GM20431 (cell line): ENCODE measurements around the gene PCNX1.

Source experiments
- in situ Hi-C: fragments of 300-500 bp; cut with MseI, MboI; formaldehyde crosslinking; loops from one replicate; pipeline ENCODE4 v1.15.0; 2020; ENCODE audit warnings: low sequenced_read_pairs; ENCODE audit not compliant: unreplicated experiment

Gene PCNX1

DNA sequence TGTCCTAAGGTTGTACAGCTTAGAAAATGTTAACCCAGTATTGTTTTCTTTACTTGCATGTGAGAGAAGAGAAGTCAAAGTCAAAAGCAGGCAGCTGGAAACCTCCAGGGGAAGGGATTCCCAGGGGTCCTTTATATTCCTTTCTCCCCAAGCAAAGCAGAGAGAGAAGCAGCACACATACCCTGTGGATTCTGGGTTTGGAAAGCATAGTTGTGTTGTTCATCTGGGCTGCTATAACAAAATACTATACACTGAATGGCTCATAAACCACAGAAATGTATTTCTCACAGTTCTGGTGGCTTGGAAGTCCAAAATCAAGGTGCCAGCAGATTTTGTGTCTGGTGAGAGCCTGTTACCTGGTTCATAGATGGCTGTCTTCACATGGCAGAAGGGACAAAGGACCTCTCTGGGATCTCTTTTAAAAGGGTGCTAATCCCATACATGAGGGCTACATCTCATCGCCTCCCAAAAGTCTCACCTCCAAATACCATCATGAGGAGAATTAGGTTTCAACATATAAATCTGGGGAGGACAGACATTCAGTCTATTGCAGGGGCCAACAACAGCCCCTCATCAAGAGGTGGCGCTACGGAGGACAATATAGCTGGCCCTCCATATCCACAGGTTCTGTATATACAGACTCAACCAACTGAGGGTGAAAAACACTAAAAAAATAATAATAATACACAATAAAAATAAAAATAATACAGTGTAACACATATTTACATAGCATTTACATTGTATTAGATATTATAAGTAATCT lies 19.3 kb upstream of the PCNX1 start:
- in situ Hi-C loops, result no loop called here

DNA sequence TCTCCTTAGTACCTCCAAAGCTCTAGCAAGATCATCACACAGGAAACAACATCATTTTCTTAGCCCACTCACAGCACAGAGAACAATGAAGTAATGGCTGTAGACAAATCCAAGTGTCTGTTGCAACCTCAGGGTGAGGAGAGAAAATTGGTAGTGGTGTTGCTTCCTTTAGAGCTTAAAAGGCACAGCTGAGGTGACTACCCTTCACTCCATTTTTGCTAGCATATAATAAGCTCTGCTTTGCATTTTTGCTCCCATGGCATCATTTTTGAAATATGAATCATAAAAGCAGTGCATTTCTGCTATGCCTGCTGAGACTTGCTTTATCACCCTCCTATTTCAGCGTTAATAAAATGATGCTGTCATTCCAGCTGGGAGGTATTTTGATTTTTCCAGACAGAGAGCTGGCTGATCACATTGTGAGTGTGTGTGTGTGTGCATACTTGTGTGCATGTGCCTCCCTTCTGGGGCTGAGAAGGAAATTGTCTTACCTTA lies 18.5 kb upstream of the PCNX1 start:
- in situ Hi-C loops, result no loop called here

DNA sequence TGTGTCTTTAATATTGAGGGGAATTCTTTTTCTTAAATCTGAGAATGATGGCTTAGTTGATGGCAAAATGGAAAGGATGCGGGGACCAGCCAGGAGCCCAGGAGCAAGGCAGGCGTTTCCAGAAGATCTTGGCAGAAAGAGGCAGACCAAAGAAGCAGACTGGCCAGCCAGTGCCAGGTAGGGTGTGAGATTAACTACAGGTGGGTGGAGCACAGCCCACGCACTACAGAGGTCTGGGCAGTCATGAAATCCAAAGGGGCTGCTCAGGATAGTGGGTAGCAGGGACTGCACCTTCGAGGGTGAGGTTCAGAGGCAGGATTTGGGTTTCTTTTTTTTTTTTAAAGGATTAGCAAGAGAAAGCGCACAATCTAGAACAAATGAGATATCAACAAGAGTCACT lies 17.7 kb upstream of the PCNX1 start:
- in situ Hi-C loops, result no loop called here

DNA sequence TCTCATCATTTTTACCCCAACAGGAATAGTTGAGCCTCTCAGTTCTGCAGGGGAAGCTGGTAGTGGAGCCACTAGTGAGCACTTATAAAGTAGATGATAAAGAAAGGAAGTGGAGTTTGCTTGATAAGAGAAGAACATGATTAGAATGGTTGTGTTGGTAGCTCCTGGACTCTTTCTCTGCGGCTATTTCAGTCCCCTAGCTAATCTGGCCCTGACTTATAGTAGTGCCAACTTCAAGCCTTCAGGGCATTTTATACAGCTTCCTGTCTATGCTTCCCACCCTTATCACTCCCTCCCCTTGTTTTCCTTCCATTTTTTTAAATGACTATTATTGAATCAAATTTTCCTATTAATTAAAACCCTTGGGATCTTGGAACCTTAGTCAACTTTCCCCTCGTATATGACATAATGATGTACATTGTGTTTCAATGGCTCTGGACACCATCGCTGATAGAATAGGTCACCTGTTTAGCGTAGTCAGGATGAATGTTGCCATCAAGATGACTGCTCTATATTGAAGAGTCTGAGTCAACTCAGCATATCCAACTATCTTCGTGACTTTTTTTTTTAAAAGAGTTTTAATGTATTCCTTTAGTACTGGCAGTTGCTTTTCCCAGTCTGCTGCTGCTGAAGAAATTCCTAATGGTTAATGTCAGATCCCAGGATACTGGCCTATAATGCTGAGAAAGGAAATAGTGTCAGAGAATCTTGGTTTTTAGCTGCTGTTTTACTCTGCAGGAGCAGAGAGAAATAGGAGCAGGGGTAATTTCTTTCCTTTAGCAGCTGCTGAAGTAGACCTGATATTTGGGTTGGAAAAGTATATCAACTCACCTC lies 16.2 kb upstream of the PCNX1 start:
- in situ Hi-C loops, result no loop called here

DNA sequence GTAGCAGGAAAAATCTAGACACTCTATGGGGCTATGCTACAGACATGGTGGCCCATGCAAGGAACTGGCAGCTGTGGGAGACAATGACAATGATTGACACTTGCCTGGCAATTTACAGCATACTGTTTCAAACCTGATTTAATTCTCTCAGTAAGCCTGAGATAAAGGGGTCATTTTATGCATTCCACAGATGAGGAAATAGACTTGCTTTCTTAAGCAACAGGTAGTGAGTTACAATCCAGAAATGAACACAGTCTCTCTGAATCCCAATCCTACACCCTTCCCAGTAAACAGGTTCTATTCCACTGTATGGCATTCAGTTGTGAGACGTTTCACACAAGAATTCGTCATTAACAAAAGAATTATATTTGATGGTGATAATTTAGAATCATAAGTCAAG lies 15.5 kb upstream of the PCNX1 start:
- in situ Hi-C loops, result no loop called here

DNA sequence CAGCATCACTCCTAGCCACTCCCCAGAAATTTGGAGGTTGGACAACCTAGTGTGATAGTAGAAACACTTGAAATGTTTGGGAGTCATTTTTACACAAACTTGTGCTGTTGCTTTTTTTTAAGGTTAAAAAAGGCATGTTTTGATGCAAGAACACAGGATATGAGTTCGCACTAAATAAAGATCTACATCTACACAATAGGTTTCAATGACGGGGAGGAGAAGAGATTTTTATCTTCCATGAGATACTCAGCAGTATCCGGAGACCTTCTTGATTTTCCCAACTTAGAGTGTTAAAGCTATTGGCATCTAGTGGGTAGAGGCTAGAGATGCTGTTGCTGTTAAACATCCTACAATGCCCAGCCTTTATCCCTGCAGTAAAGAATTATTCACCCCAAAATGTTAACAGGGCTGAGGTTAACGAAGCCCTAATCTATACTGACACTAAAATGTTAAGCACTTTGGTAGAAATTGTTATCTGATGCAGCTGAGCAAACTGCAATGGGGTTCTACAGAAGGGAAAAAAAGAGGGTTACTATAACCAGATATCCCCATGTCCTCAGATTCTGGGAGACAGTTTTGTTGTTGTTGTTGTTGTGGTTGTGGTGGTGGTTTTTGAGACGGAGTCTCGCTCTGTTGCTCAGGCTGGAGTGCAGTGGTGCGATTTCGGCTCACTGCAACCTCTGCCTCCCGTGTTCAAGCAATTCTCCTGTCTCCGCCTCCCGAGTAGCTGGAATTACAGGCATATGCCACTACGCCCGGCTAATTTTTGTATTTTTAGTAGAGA lies 14.0 kb upstream of the PCNX1 start:
- in situ Hi-C loops, result no loop called here

DNA sequence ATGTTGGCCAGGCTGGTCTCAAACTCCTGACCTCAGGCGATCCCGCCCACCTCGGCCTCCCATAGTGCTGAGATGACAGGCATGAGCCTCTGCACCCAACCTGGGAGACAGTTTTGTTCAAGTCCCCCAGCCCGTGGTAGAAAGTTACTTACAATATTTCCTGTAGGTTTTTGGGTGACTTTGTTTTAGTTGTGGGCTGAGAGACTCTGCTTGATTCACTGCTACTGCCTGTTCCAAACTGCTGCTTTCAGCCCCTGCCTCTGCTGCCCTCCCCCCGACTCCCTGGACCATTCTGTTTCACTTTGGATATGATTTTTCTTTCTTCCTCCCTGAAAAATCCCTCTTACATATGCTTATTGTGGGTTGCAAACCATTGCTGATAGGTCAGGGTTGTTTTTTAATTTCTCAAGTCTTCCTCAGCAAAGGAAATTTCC lies 13.4 kb upstream of the PCNX1 start:
- in situ Hi-C loops, result no loop called here

DNA sequence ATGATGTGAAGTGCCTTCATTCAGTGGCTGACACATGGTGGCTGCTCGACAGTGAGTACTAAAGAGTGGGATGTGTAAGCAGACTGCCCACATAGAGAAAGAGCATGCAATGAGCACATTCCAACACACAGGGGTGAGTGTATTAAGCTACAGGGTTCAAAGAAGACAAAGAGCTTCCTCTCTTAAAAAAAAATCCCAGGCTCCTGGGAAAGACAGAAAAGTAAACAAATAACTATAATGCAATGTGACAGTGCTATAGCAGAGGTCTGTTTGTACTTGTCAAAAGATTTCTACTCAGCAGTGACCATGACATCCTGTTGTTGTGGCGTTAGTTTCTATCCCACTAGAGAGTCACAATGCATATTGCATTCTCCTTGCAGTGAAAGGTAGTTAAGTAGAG lies 12.4 kb upstream of the PCNX1 start:
- in situ Hi-C loops, result no loop called here

DNA sequence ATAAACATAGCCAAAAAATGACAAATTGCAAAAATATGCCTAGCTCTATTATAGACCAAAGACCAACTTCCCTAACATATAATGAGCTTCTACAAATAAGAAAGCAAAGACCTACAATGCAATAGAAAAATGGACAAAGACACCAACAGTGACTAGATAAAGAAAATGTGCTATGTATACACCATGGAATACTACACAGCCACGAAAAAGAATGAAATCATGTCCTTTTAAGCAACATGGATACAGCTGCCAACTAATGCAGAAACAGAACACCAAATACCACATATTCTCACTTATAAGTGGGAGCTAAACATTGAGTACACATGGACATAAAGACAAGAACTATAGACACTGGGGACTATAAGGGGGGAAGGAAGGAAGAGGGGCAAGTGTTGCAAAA lies 10.9 kb upstream of the PCNX1 start:
- in situ Hi-C loops, result no loop called here

DNA sequence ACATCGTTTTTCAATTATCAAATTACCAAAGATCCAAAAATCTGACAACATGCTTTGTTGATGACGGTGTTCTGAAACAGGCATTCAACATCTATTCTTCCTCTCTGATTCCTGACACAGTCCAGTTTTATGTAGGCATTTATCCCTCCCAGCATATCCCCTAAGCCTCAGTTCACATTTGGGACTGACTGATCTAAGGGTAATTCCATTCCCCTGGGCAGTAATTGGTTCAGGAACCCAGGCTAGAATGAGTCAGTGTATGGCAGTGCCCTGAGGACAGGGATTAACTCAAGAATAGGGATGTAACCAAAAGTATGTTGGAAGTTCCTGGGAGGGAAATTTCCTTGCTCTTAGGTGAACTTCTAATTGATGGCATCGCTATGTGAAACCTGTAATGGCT lies 10.3 kb upstream of the PCNX1 start:
- in situ Hi-C loops, result no loop called here

DNA sequence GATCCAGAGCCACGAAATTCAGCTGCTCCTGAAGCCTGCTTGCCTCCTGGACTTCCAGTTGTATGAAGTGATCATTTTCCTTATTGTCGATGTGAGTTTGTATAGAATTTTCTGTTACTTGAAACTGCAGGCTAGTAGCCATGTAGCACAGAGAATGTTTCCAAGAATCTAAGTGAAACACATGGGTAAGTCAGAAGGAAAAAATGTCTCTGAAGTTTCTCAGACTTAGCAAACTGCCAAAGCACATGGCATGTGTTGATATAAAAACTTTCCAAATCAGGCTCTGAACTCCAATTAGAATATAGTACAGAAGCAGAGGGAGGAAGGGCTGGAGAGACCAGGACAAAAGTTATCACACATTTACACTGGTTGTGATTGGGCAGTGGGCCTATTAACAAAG lies 9.8 kb upstream of the PCNX1 start:
- in situ Hi-C loops, result no loop called here

DNA sequence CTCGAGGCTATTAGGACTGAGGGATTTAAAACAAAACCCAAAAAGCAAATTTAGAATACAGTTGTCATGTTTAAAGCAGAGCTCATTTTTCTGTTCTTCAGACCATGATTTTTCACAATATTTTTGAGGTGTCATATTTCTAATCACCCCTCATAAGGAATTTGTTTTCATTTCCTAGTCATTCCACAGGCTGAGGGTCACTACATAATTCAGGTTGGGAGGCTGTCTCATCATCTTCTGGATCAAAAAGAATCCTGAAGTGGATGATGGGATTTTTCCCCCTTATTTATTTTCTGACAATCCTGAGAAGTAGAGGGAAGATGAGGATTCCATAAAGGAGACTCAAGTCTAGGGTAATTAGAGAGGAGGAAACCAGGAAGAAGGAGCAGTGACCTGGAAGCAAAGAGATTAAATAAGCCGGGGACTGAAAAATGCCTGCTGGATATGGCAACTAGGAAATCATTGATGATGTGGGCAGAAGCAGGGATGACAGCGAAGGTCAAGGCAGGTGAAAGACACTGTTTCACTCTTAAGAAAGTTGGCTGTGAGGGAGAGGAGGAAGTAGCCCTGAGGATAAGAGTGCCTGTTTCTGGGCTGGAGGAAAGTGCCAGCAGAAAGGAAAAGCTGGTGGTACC lies 9.0 kb upstream of the PCNX1 start:
- in situ Hi-C loops, result no loop called here

DNA sequence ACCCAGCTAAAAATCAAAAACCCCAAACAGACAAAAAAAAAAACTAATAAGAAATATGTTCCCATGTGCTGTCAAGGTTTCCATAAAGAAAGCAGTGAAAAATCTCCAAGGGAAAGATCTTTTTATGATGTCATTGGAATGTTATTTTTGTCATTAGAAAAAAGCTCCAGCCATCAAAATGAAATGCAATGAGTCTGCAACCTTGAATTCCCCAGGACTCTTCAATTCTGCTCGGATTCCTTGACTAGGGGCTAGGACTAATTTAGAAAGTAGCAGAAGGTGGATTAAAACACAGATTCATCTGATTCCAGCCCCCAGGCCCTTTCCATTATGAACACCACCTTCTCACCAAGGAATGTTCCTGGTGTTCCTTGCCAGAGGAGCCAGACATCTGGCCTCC lies 6.0 kb upstream of the PCNX1 start:
- in situ Hi-C loops, result no loop called here

DNA sequence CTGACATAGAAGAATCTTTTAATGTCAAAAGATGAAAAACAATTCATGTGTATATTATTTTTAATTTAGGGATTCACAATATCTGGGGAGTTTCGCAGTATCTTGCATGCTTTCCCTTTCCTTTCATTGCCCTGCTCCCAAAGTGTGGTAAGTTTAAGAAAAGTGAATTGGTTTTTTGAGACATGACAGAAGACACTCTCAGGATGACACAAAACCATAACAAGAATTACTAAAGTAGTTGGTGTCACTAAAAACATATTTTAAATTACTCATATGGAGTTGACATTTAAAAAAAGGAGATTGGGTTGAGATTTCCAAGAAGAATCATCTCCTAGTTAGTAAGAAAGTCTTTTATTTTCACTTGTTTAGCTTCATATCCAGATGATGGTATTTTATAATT lies 5.1 kb upstream of the PCNX1 start:
- in situ Hi-C loops, result no loop called here

DNA sequence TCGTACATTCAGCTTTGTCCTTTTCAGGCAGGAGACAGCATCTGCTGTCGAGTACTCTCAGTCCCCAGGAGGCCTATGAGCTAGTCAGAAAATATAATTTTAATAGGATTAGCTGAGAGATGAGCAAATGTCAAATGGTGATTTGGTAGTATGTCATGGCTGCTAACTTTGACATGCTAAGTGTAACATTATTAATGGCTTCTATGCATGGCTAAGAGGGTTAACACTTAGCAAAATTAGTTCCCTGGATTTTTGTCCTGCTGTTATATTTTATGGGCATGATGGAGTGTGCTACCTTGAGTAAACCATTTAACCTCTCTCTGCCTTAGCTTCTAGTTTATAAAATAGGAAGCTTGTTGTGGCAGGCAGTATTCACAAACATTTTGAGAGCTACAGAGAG lies 2.9 kb upstream of the PCNX1 start:
- in situ Hi-C loops, result no loop called here

DNA sequence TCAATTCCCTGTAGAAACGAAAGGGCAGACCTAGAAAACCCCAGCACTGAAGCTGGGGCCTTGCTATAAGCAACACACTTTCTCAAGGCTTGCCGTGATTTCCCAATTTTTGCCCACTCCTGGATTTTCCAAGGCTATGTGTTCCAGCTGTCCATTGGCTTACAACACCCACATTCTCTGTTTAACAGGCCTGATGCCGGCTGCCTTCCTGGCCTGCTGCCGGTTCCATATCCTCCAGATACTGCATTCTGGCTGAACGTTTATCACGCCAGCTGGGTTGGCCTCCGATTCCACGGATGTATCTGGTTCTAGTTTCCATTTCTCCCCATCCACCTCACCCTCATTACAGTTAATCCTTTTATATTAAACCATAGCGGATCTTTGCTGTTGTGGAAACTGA lies 2.0 kb upstream of the PCNX1 start:
- in situ Hi-C loops, result no loop called here

DNA sequence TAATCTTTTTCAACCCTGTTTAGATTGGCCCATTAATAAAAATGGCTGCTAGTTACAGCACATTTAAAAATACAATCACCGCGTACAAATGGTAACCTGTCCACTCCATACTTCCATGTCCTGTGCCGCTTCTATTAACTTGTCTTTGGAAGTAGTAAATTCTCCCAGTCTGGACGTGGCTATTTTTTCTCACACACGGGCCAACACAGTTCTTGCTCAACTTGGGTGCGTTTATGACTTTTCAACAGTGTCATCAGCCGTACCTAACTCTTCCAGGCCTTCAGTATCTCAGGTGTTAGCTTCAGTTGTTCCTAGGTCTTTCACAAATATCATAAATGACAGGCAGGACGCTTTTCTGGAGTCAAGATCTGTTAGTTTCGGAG lies 475 bp upstream of the PCNX1 start:
- in situ Hi-C loops, result no loop called here

DNA sequence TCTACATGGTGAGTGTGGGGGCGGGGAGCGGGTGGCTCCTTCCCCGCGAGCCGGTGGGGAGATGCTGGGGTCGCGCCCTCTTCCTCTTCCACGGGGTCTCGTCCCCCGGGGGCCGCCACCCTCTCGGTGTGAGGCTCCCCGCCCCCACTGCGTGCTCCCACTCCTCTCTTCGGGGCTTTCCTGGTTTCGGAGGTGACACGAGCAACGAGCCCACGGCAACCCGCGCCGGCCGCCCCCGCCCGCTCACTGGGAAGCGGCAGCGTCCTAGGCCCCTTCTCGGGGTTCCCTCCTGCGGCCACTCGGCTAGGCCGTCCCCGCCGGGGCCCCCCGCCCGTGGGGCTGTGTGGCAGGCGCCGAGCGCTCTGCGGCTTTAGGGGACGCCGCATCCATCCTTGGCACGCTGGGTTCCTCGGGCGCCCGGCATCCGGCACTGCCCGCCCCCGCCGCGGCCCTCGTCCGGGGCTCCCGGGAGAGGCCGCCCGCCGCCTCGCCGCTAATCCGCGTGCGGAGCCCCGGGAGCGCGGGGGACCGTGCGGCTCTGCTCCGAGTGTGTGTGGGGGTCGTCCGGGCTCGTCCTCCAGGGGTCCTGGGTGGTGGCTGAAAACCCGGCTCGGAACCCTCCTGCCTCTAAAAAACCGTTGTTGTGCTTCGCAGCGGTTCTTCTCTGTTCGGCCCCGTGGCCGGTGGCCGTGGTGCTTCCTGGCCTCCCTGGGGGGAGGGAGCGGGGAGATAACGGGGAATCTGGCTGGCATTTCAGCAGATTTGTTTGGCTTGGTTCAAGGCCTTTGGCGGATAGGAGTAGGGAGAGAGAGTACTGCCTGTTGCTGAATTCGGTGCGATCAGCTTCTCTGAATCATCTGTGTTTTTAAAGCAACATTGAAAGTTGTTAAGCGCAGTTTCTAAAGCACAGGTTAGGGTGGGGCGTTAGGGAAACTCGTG lies 1.0 kb downstream of the PCNX1 start:
- in situ Hi-C loops, result no loop called here

DNA sequence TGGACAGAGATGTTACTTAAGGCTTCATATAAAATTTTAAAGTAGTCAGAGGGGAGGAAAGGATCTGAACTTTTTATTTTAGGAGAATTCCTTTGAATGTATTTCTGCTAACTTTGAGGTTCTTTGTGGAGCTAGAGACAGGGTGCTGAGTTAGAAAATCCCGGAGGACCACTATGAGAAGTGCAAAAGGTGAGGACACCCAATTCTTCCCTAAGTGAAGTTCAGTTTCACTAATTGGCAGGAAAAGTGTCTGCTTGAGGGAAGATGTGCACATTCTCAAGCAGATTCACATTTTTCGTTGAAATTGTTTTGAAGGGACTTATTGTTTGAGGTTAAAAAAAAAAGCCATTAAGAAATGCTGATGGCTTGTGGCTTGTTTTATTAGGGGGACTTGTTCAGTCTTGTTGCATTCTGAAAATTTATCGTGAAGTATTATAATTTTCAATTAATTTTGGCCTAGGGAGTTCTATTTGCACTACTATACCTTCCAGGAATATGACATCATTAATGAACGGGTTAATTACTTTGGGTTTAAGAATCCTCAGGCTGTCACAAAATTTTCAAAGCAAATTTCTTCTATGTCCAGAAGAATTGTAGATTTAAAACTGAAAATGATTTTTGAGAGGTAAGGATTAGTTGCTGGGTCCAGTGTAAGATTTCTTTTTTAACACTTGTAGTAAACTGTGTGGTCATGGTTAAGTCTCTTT lies 1.8 kb downstream of the PCNX1 start:
- in situ Hi-C loops, result no loop called here
